ENCODE results near the gene DIO1. TPM values are rescaled to one million over a fixed set of nuclear protein-coding genes. Genes with fewer than 3 reads are reported as not detected.

DIO1 gene
- total and polyA plus RNA-seq, 9 of the 15 experiments (the other 6 are each of a cell fraction or from before 2014, with no cell fraction given) = not detected

DNA sequence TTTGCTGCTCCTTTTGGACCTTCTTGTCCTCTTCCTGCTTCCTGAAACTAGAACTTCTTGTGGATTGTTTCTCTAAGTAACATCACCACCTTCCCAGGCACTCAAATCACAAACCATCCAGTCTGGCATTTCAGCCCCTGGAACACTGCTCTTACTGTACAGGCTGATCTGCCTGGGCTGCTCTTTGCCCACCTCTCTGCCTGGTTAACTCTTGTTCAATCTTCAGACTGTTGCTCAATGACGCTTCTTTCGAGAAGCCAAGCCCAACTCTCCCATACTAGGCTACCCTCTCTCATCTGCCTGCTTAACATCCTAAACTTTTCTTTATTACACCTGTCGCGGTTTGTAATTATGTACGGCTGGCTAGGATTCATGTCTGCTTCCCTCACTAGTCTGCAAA lies 657 bp downstream of the DIO1 start (continued):
- TF ChIP-seq, protein P1, sequence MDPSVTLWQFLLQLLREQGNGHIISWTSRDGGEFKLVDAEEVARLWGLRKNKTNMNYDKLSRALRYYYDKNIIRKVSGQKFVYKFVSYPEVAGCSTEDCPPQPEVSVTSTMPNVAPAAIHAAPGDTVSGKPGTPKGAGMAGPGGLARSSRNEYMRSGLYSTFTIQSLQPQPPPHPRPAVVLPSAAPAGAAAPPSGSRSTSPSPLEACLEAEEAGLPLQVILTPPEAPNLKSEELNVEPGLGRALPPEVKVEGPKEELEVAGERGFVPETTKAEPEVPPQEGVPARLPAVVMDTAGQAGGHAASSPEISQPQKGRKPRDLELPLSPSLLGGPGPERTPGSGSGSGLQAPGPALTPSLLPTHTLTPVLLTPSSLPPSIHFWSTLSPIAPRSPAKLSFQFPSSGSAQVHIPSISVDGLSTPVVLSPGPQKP (CRISPR knock-in tag; IDR thresholded peaks at IDR 0.05) = no peak
- no peak for TF ChIP-seq NFXL1 (CRISPR knock-in tag; IDR thresholded peaks at IDR 0.05)
- no peak for TF ChIP-seq ZNF408 (CRISPR knock-in tag; IDR thresholded peaks at IDR 0.05; ENCODE audit: low read depth)
- no peak for TF ChIP-seq FIP1L1 (IDR thresholded peaks at IDR 0.05; ENCODE audit: low read depth, low read length, poor library complexity, severe bottlenecking)
- TF ChIP-seq, protein P2, sequence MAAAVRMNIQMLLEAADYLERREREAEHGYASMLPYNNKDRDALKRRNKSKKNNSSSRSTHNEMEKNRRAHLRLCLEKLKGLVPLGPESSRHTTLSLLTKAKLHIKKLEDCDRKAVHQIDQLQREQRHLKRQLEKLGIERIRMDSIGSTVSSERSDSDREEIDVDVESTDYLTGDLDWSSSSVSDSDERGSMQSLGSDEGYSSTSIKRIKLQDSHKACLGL (CRISPR knock-in tag; IDR thresholded peaks at IDR 0.05; ENCODE audit: borderline replicate concordance, poor library complexity, severe bottlenecking) = no peak
- no peak for TF ChIP-seq MTA2 (IDR thresholded peaks at IDR 0.05; ENCODE audit: low read depth)
- no peak for TF ChIP-seq ZNF184 (CRISPR knock-in tag; IDR thresholded peaks at IDR 0.05)
- TF ChIP-seq, protein P3, sequence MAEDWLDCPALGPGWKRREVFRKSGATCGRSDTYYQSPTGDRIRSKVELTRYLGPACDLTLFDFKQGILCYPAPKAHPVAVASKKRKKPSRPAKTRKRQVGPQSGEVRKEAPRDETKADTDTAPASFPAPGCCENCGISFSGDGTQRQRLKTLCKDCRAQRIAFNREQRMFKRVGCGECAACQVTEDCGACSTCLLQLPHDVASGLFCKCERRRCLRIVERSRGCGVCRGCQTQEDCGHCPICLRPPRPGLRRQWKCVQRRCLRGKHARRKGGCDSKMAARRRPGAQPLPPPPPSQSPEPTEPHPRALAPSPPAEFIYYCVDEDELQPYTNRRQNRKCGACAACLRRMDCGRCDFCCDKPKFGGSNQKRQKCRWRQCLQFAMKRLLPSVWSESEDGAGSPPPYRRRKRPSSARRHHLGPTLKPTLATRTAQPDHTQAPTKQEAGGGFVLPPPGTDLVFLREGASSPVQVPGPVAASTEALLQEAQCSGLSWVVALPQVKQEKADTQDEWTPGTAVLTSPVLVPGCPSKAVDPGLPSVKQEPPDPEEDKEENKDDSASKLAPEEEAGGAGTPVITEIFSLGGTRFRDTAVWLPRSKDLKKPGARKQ (CRISPR knock-in tag; IDR thresholded peaks at IDR 0.05) = no peak
